ENCODE data around the gene BEGAIN. TPM values are rescaled to one million over a fixed set of nuclear protein-coding genes. Genes with fewer than 3 reads are reported as not detected.

Gene BEGAIN
- total and polyA plus RNA-seq, 8 donors: 0.31 to 1.1 (median 0.83) TPM; not detected in 4

GRCh38 chr14:100576091-100577085 is 10.8 kb downstream of the BEGAIN start:
- 83 to 88% (median 84%) methylated on average over 20 to 26 of the region's 26 CpGs for whole genome bisulfite sequencing, 5 donors
- Histone ChIP-seq H3K27ac (no peak overlapping the region), H3K36me3 (no peaks in the 10 kb centered on the region), H3K27me3 (peaks cover 0 to 34% (median 19%) of the 10 kb centered on the region in 3 donors), H3K4me1 (no peaks in the 10 kb centered on the region), H3K9me3 (peaks cover 0 to 4% (median 0%) of the 10 kb centered on the region in 4 donors), H3K4me3 (no peak overlapping the region)
- no peak for DNase-seq
- TF ChIP-seq POLR2A (IDR thresholded peaks at IDR 0.05) (no peak), EP300 (IDR thresholded peaks at IDR 0.05) (no peak), CTCF (IDR thresholded peaks at IDR 0.05) (no peak), POLR2AphosphoS5 (IDR thresholded peaks at IDR 0.05) (no peak)
- intact Hi-C loops (cut with DNase I; ENCODE audit: low total_unique reads): no loop called here

GRCh38 chr14:100575266-100575995 is 11.8 kb downstream of the BEGAIN start:
- peaks cover 0 to 4% (median 0%) of the 10 kb centered on the region in 4 donors for H3K9me3 ChIP-seq
- no peak overlapping the region for H3K27ac ChIP-seq
- H3K4me1 ChIP-seq: no peaks in the 10 kb centered on the region
- no peak for TF ChIP-seq CTCF (IDR thresholded peaks at IDR 0.05)
- TF ChIP-seq POLR2A (IDR thresholded peaks at IDR 0.05): no peak
- TF ChIP-seq EP300 (IDR thresholded peaks at IDR 0.05): no peak
- no peak for TF ChIP-seq POLR2AphosphoS5 (IDR thresholded peaks at IDR 0.05)
- DNase-seq: no peak
- peaks cover 0 to 44% (median 28%) of the 10 kb centered on the region in 3 donors for H3K27me3 ChIP-seq
- intact Hi-C loops (cut with DNase I; ENCODE audit: low total_unique reads): no loop called here
- H3K4me3 ChIP-seq: no peak overlapping the region
- 62 to 78% (median 75%) methylated on average over 9 to 11 of the region's 11 CpGs for WGBS, 5 donors
- no peaks in the 10 kb centered on the region for H3K36me3 ChIP-seq

GRCh38 chr14:100574642-100575031 is 12.6 kb downstream of the BEGAIN start:
- Histone ChIP-seq H3K27me3 (peaks cover 0 to 52% (median 36%) of the 10 kb centered on the region in 3 donors), H3K27ac (no peak overlapping the region), H3K36me3 (no peaks in the 10 kb centered on the region), H3K4me3 (no peak overlapping the region), H3K4me1 (no peaks in the 10 kb centered on the region), H3K9me3 (peaks cover 0 to 4% (median 0%) of the 10 kb centered on the region in 4 donors)
- DNase-seq: no peak
- TF ChIP-seq POLR2AphosphoS5 (IDR thresholded peaks at IDR 0.05): no peak
- TF ChIP-seq CTCF (IDR thresholded peaks at IDR 0.05): no peak
- TF ChIP-seq POLR2A (IDR thresholded peaks at IDR 0.05): no peak
- TF ChIP-seq EP300 (IDR thresholded peaks at IDR 0.05): no peak
- WGBS, 5 donors: 46 to 68% (median 58%) methylated on average over 6 to 7 of the region's 7 CpGs
- intact Hi-C loops (cut with DNase I; ENCODE audit: low total_unique reads): no loop called here
